ENCODE measurements around the gene AMOT. TPM values are rescaled to one million over a fixed set of nuclear protein-coding genes. Genes with fewer than 3 reads are reported as not detected.
A peak's percentile ranks its signal among the peaks of the same experiment; 100 is the strongest.

The AMOT gene
- total RNA-seq, 2 experiments from 2014 or later = 0.69 to 0.79 TPM

DNA sequence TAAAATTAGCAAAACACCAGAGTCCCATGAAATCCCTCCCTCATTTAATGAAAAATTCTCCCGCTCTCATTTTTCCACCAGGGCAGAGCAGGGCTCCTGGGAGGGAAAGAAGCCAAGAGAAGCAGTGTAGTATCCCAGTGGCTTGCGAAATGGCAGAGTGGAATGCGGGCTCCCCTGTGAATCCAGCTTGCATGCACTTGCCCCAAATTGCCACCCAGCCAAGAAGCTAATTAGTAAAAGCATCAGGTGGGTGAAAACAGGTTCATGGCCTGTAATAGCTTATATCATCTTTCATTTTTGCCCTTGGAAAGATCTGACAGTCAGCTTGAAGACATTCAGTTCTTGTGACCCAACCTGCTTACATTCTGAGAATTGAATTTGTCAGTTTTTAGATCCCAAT lies 10.1 kb downstream of the AMOT start:
- DNase-seq = no peak
- no peak overlapping the region for H3K27ac Mint-ChIP-seq
- CTCF ChIA-PET = no interaction called here
- POLR2A ChIA-PET = no interaction called here
- H3K4me1 Mint-ChIP-seq = no peaks in the 10 kb centered on the region
- no peaks in the 10 kb centered on the region for H3K9me3 Mint-ChIP-seq
- no peak overlapping the region for H3K4me3 Mint-ChIP-seq
- H3K36me3 Mint-ChIP-seq (ENCODE audit: low read depth) = no peaks in the 10 kb centered on the region
- no peaks in the 10 kb centered on the region for H3K27me3 Mint-ChIP-seq

DNA sequence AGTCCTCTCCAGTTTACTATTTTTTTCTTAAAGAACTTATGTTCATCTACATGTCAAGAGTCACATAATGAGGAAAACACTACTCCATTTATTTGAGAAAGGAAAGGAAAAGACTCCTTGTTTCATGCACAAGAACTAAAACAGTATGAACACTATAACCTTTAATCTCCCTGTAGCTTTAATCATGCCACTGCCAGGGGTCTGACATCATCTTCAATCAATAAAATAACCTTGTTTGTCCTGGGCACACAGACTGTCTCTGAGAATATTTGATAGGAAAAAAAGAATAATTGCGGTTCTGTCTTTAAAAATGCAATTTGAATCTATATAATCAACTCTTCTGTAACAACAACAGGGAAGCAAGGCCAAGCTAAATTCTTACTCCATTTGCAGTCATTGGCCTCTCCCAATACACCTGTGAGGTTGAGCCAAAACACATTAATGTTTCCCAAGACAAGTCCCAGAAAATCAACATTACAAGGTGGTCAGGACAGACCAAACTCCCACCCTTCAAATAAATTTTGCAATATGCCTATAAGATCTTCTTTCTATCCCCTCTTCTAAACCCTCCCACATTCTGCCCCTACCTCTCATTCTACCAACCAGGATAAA lies 13.2 kb downstream of the AMOT start:
- CTCF ChIA-PET = no interaction called here
- no peaks in the 10 kb centered on the region for H3K9me3 Mint-ChIP-seq
- H3K27me3 Mint-ChIP-seq = no peaks in the 10 kb centered on the region
- H3K36me3 Mint-ChIP-seq (ENCODE audit: low read depth) = no peaks in the 10 kb centered on the region
- no peak overlapping the region for H3K27ac Mint-ChIP-seq
- POLR2A ChIA-PET = no interaction called here
- H3K4me1 Mint-ChIP-seq = no peaks in the 10 kb centered on the region
- H3K4me3 Mint-ChIP-seq = no peak overlapping the region
- DNase-seq = no peak

- H3K27ac Mint-ChIP-seq = no peak overlapping the region
- no peak overlapping the region for H3K4me3 Mint-ChIP-seq
- ChIA-PET CTCF (no interaction called here), POLR2A (no interaction called here)
- H3K27me3 Mint-ChIP-seq = no peaks in the 10 kb centered on the region
- no peaks in the 10 kb centered on the region for H3K36me3 Mint-ChIP-seq (ENCODE audit: low read depth)
- no peak for DNase-seq
- H3K4me1 Mint-ChIP-seq = peaks cover 2% of the 10 kb centered on the region
- H3K9me3 Mint-ChIP-seq = no peaks in the 10 kb centered on the region
Observed at GRCh38 chrX:112826023-112826422, 14.6 kb downstream of the AMOT start.

DNA sequence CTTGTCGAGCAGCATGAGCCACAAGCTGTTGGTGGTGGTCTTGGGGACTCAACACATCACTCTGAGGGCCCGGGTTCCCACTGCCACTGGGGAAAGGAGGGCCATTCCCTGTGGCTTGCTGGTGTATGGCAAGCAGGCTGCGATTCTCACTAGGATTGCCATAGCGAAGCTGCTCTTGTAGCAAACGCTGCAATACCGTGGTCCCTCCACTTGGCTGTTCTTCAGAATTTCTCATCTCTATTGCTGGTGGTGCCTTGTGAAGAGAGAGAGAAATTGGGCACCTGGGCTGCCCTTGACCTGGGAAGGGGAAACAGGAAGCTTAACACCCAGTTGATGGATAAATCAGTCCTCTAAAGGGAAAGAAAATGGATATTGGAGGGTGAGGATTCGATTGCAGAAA lies 17.7 kb downstream of the AMOT start:
- Mint-ChIP-seq H3K4me3 (no peak overlapping the region), H3K4me1 (peaks cover 11% of the 10 kb centered on the region), H3K9me3 (no peaks in the 10 kb centered on the region), H3K27me3 (no peaks in the 10 kb centered on the region), H3K27ac (no peak overlapping the region), H3K36me3 (ENCODE audit: low read depth) (no peaks in the 10 kb centered on the region)
- CTCF ChIA-PET = no interaction called here
- POLR2A ChIA-PET = no interaction called here
- DNase-seq = no peak

DNA sequence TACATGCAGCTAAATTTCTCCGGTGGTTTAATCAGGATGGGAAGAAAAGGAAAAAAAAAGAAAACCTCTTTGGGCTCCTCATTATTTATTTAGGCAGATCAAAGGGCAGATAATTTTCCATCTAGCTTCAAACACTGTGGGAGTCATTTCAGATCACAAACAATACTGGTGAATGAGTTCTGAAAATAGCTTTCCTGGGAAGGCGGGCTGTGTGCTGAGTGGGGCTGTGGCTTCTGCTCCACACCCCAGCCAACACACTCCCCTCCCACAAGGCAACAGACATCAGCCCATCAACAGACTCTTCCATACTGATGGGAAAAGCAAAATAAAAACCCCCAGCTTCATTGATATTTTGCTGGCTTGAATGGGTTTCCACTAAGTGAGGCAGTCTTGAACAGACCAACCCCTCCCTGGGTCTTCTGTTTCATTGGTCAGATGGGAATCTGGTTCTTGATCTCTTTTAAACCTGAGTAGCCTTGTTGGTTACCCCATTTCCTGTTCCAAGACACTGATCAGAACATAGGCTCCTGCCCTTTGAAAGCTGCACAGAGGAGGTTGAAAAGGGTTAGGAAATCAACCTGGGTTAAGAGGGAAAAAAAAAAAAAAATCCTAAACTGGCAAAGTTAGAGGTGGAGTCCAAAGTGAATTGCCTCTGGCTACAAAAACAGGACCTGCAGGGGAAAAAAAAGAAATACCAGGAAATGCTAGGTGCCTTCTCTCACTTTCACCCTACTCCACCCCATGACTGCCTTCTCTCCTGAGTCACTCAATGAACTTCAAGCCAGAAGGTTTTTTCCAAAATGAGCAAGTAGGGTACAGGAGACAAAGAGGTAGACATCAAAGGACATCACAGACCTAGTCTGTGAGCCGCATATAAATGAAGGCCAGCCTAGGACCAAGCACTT lies 20.0 kb downstream of the AMOT start:
- DNase-seq = no peak
- no peaks in the 10 kb centered on the region for H3K27me3 Mint-ChIP-seq
- ChIA-PET CTCF (no interaction called here), POLR2A (no interaction called here)
- no peaks in the 10 kb centered on the region for H3K36me3 Mint-ChIP-seq (ENCODE audit: low read depth)
- H3K4me3 Mint-ChIP-seq = no peak overlapping the region
- peaks cover 11% of the 10 kb centered on the region for H3K4me1 Mint-ChIP-seq
- H3K27ac Mint-ChIP-seq = no peak overlapping the region
- H3K9me3 Mint-ChIP-seq = no peaks in the 10 kb centered on the region

DNA sequence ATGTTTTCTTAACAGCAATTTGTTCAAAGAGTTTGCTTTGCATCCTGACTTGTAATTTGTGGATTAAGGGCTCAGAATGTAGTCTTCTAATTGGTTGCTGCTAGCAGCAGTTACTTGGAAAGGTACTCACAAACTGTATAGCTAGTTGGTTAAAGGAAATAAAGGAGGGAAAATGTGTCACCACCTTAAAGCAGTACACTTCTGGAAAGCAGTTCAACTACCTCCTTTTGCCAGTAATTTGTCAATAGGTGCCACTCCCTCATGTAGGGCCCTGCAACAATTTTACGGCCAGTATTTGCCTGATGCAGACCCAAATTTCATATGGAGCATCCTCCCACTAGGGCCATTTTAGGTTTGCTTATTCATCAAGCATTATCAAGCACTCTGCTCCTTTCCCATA lies 20.8 kb downstream of the AMOT start:
- no peak overlapping the region for H3K4me3 Mint-ChIP-seq
- no peak overlapping the region for H3K27ac Mint-ChIP-seq
- H3K4me1 Mint-ChIP-seq = peaks cover 11% of the 10 kb centered on the region
- DNase-seq = no peak
- ChIA-PET CTCF (no interaction called here), POLR2A (no interaction called here)
- no peaks in the 10 kb centered on the region for H3K9me3 Mint-ChIP-seq
- no peaks in the 10 kb centered on the region for H3K27me3 Mint-ChIP-seq
- no peaks in the 10 kb centered on the region for H3K36me3 Mint-ChIP-seq (ENCODE audit: low read depth)

GRCh38 chrX:112819008-112819640 lies 21.5 kb downstream of the AMOT start:
- peaks cover 11% of the 10 kb centered on the region for H3K4me1 Mint-ChIP-seq
- CTCF ChIA-PET = no interaction called here
- H3K36me3 Mint-ChIP-seq (ENCODE audit: low read depth) = no peaks in the 10 kb centered on the region
- H3K9me3 Mint-ChIP-seq = no peaks in the 10 kb centered on the region
- no peaks in the 10 kb centered on the region for H3K27me3 Mint-ChIP-seq
- DNase-seq = no peak
- POLR2A ChIA-PET = no interaction called here
- H3K27ac Mint-ChIP-seq = no peak overlapping the region
- no peak overlapping the region for H3K4me3 Mint-ChIP-seq

GRCh38 chrX:112818114-112819007 lies 22.3 kb downstream of the AMOT start:
- H3K4me3 Mint-ChIP-seq = no peak overlapping the region

DNA sequence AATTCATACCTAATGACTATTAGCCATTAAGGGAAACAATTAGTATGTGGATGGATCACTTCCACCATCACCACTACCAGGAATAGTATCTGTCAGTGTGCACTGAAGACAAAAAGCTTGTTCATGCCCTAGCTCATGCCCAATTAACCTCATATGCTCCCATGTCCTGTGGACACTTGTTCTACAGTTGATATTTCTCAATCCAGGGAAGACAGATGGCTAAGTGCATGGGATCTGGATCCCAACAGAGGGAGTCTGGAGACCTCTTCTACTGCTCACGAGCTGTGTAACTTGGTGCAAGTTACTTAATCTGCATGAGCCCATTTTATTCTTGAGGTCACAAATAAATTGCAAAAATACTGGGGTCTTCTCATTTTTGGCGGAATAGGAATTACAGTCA lies 23.7 kb downstream of the AMOT start:
- H3K36me3 Mint-ChIP-seq (ENCODE audit: low read depth) = no peaks in the 10 kb centered on the region
- no peaks in the 10 kb centered on the region for H3K9me3 Mint-ChIP-seq
- H3K4me3 Mint-ChIP-seq = no peak overlapping the region
- H3K27ac Mint-ChIP-seq = no peak overlapping the region
- peaks cover 11% of the 10 kb centered on the region for H3K4me1 Mint-ChIP-seq
- CTCF ChIA-PET = interaction anchor here (0.6 kb wide), 1 partner anchor 49 kb away, joined by 3 read pairs; no protein-coding TSS in a partner anchor
- POLR2A ChIA-PET = no interaction called here
- H3K27me3 Mint-ChIP-seq = no peaks in the 10 kb centered on the region
- DNase-seq = no peak

More at GRCh38 chrX:112818114-112819007, 22.3 kb downstream of the AMOT start:
- ChIA-PET POLR2A (no interaction called here), CTCF (interaction anchor here (0.8 kb wide), 1 partner anchor 71 kb away, joined by 3 read pairs; no protein-coding TSS in a partner anchor)
- Mint-ChIP-seq H3K27ac (no peak overlapping the region), H3K4me1 (peaks cover 11% of the 10 kb centered on the region), H3K9me3 (no peaks in the 10 kb centered on the region), H3K27me3 (no peaks in the 10 kb centered on the region), H3K36me3 (ENCODE audit: low read depth) (no peaks in the 10 kb centered on the region)
- no peak for DNase-seq

GRCh38 chrX:112814496-112814895 lies 26.1 kb downstream of the AMOT start:
- no peak overlapping the region for H3K27ac Mint-ChIP-seq
- H3K36me3 Mint-ChIP-seq (ENCODE audit: low read depth) = no peaks in the 10 kb centered on the region
- ChIA-PET CTCF (no interaction called here), POLR2A (no interaction called here)
- no peak for DNase-seq
- no peaks in the 10 kb centered on the region for H3K27me3 Mint-ChIP-seq
- no peak overlapping the region for H3K4me3 Mint-ChIP-seq
- no peaks in the 10 kb centered on the region for H3K4me1 Mint-ChIP-seq
- no peaks in the 10 kb centered on the region for H3K9me3 Mint-ChIP-seq

DNA sequence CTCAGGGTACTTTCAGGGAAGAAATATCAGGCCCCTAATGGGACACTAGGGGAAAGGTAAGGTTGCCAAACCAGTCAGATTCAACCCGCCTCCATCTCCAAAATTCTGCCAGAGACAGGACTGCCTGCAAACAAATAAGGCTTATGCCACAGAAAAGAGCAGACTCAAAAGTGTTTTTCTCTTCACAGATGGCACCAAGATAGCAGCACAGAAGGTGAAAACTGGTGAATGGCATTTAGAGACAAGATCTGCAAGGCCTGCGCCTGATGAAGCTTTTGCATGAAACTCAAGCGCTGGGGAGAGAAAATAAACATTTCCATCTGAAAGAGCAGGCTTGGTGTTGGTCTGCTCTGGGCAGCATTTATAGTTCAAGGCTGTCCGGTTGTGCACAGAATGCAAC lies 27.9 kb downstream of the AMOT start:
- Mint-ChIP-seq H3K4me3 (no peak overlapping the region), H3K36me3 (ENCODE audit: low read depth) (no peaks in the 10 kb centered on the region), H3K27ac (no peak overlapping the region), H3K27me3 (no peaks in the 10 kb centered on the region), H3K9me3 (no peaks in the 10 kb centered on the region), H3K4me1 (no peaks in the 10 kb centered on the region)
- ChIA-PET CTCF (no interaction called here), POLR2A (no interaction called here)
- DNase-seq = no peak

GRCh38 chrX:112808651-112809195 lies 31.9 kb downstream of the AMOT start:
- ChIA-PET POLR2A (no interaction called here), CTCF (interaction anchor here (0.6 kb wide), 1 partner anchor 814 kb away, joined by 3 read pairs; no protein-coding TSS in a partner anchor)
- H3K4me1 Mint-ChIP-seq = no peaks in the 10 kb centered on the region
- peak overlapping the region; percentile 46 for H3K27ac Mint-ChIP-seq
- no peak for DNase-seq
- H3K9me3 Mint-ChIP-seq = no peaks in the 10 kb centered on the region
- no peaks in the 10 kb centered on the region for H3K27me3 Mint-ChIP-seq
- H3K4me3 Mint-ChIP-seq = no peak overlapping the region
- H3K36me3 Mint-ChIP-seq (ENCODE audit: low read depth) = no peaks in the 10 kb centered on the region
